DMS114 treated with DMSO at 0.1 percent for 48 hours (cell line): ENCODE data around the gene SLC1A1.

Experiments
- DNase-seq: peaks from one replicate; lab custom pipeline; 2025; ENCODE audit not compliant: unreplicated experiment; lab: John Stamatoyannopoulos, UW

The SLC1A1 gene

DNA sequence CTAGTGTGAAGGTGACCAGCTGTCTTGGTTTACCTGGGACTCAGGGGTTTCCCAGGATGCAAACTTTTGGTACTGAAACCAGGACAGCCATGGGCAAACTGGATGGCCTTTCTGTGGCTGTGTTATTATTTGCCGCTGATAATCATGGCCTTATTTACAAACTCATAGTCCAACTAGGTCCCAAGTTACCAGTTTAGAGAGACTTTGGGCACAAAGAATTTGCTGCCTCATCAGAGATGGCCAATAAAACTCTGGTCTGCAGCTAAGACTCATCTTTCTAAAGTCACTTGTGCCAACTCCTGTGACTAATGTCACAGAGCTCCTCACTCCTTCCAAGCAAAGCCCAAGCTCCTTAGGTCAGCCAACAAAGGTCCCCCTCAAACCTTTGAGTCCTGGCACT lies 124.4 kb downstream of the SLC1A1 start:
- no peak for DNase-seq

DNA sequence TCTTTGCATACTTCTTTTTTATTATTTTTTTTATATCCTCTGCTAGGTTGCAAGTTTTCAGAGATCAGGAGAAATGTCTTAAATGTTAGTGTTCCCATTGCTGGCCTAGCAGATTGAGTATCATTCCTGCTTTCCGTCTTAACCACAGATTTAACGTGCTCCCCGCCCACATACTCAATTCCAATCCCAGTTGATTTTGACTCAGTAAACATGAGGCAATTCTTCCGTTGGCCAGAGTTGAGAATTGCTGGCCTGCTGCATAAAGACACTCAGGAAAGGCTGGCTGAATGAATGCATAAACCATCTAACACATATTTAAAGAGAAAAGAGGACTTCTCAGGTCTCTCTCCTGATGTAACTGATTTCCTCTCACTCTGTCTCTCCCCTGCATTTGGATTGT lies 125.0 kb downstream of the SLC1A1 start:
- DNase-seq = no peak

DNA sequence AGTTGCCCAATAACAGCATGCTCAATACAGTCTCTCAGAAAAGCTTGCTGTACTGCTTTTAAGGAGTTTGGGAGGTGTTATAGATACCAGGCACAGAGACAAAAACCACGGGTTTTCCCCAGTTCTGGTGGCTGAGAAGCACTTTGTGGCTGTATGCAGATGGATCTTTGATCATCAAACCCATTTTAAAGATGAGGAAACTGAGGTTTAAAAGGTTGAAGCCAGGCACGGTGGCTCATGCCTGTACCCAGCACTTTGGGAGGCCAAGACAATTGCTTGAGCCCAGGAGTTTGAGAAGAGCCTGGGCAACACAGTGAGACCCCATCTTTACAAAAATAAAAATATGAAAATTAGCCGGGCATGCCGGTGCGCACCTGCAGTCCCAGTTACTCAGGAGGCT lies 125.5 kb downstream of the SLC1A1 start:
- no peak for DNase-seq

DNA sequence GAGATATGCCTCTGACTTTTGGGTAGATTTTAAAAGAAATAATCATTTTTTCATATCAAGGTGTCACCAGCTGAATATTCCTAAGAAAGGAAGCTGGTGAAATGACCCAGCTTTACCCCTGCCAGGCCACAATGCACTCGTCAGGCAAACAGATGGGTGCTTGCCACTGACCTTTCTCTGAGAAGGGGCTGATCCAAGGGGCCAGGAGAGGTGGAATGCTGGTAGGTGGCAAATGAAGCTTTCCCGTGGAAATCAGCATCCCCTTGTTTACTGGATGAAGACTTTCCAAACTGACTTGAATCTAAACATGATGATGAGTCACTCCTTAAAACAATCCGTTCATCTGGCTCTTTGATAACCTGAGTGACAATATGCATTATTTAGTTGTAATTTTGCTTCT lies 127.5 kb downstream of the SLC1A1 start:
- DNase-seq = no peak

DNA sequence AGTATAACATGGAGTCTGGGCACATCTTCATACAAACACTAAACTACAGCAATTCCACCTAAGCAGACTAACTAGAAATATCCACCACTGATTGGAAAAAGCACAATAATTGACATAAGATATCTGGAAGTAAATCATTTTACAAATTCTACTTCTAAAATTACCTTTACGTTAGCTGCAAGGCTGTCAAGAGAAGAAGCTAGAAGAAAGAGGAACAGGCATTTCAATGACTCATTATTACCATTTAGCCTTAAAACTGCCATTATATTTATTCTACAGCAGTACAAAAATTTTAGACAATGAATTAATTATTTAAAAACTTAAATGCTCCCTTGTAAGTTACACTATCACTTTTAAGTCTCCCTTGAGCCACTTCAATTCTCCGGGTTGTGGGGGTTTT lies 128.4 kb downstream of the SLC1A1 start:
- no peak for DNase-seq

DNA sequence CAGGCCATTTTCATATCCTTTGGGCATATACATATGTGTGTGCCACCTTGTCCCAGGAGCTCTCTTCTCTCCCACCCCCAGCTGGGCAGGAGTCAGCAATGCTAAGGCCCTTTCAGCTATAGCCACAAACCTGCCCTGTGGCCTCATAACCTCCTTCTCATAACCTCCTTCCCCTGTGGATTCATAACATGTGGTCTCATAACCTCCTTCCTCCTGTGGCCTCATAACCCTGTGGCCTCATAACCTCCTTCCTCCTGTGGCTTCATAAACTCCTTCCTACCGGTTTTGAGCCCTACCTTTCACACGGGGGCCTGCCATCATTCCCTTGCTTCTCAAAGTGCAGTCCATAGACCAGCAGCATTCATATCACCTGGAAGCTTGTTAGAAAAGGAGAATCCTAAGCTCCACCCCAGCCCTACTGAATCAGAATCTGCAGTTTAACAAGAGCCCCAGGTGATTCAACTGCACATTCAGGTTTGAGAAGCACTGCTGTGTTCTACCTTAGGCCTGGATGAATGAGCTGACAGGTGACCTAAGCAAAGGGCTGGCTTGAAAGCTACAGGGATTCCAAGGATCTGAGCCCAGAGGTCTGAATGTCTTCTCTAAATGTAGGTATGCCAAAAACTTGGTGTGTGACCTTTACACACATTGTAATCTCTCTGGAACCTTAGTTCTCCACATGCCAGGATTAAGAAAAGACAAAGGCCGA lies 129.9 kb downstream of the SLC1A1 start:
- DNase-seq = no peak

DNA sequence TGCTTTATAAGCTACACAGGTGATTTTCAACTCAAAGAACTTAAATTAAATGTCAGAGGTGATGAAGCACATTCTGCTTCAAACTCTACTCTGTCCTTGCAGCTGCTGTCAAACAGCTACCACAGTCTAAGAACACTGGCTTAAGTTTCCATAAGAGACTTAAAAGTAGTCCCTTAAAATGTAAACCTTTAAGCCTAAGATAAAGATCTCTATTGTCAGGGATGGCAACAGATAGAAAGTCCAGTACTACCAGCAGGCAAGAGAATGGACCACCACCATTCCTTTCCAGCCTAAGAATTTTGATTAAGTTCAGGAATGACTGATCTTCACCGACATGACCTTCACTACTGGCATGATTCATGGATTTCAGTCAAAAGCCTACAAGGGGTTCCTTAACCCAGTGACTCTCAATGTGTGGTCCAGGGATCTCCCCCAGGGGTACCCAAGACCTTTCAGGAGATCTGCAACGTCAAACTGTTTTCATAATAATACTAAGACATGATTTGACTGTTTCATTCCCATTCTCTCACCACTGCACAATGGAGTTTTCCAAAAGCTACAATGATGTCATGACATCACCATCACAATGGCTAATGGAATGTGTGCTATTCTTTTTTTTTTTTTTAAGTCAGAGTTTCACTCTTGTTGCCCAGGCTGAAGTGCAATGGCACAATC lies 130.8 kb downstream of the SLC1A1 start:
- DNase-seq = no peak

DNA sequence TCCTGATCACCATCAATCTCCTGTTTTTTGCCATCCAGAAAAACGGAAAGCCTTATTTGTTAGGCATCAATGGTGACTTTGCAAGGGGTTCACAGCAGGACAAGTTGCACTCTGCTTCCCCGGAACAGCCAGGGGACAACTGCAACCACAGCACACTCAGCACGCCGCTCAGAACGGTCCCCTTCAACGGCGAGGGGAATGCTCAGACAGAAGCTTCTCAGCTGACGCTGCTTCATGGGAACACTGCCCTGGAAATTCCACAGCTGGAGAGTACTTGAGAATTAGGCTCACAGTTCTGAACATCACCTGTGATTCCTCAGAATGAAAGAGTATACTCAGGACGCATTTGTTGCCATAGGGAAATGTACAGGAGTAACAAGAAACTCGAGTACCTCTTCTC lies 131.7 kb downstream of the SLC1A1 start:
- DNase-seq = no peak

DNA sequence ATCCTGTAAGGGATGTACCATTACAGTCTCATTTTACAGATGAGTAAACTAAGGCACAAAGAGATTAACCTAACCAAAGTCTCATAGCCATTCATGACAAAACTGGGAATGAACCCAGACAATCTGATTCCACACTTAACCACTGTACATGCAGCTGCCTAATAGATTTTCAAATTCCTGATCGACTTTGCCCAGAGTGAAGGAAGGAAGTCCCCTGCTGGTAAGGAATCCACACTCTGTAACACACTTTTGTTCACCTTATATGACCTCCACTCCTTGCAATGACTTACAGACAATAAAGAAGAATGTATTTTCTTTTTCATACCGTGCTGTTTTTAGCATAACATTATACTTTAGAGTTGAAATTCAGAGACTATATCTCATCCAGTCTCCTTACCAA lies 140.6 kb downstream of the SLC1A1 start:
- no peak for DNase-seq
